Kidney (tissue), 14 donors: Measurements from ENCODE around the gene SMG5. TPM values are rescaled to one million over a fixed set of nuclear protein-coding genes. Genes with fewer than 3 reads are reported as not detected.

Experiments
- DNase-seq, 5 donors: peaks; one replicate each; pipeline ENCODE4 v3.0.0-alpha.2; 2013 to 2020
- FAIRE-seq: peaks from 2 replicates; lab custom pipeline; 2012; peaks lifted over from hg19 to GRCh38; lab: Jason Lieb, UNC
- H3K27ac ChIP-seq, 2 donors: one replicate each; pipeline ENCODE4 v1.7.0; 2013; ENCODE audit warnings: low read depth in 2 of 2, low read length in 2 of 2, inconsistent platforms in 1 of 2
- H3K27me3 ChIP-seq: one replicate; pipeline ENCODE4 v1.7.1; 2013; ENCODE audit warnings: low read length, inconsistent platforms; ENCODE audit not compliant: control insufficient read depth, insufficient read depth
- H3K36me3 ChIP-seq, 3 donors: one replicate each; pipeline versions ENCODE4 v1.7.0 to v1.7.1; 2013; ENCODE audit warnings: low read length in 3 of 3, control low read depth in 1 of 3, inconsistent platforms in 1 of 3; ENCODE audit not compliant: insufficient read depth in 3 of 3, control insufficient read depth in 2 of 3
- H3K4me1 ChIP-seq, 3 donors: one replicate each; pipeline versions ENCODE4 v1.7.0 to v1.7.1; 2013; ENCODE audit warnings: low read length in 3 of 3, inconsistent platforms in 1 of 3, low read depth in 1 of 3; ENCODE audit not compliant: control insufficient read depth in 2 of 3, insufficient read depth in 2 of 3
- H3K4me3 ChIP-seq, 3 donors: one replicate each; pipeline versions ENCODE4 v1.7.0 to v1.8.1; 2013; ENCODE audit warnings: low read length in 3 of 3, control low read depth in 1 of 3, inconsistent platforms in 1 of 3
- H3K9ac ChIP-seq, 3 donors: one replicate each; pipeline versions ENCODE4 v1.7.0 to v1.7.1; 2013; ENCODE audit warnings: low read length in 3 of 3, control low read depth in 1 of 3, inconsistent platforms in 1 of 3
- H3K9me3 ChIP-seq, 3 donors: one replicate each; pipeline versions ENCODE4 v1.7.0 to v1.7.1; 2013; ENCODE audit warnings: low read length in 3 of 3, control low read depth in 1 of 3, inconsistent platforms in 1 of 3; ENCODE audit not compliant: control insufficient read depth in 2 of 3, insufficient read depth in 1 of 3
- intact Hi-C: fragments of 100-400 bp; cut with DNase I; formaldehyde crosslinking; loops from one replicate; pipeline ENCODE4 v1.11.1; 2022
- polyA plus RNA-seq: library from polyadenylated mRNA; stranded (reverse); fragments of 350-450 nt; fragmentation: Illumina TruSeq; extraction: RNeasy Lipid Tissue Mini Kit (QIAGEN cat#74804); gene quantifications from one replicate; pipeline ENCODE4 v1.2.3, GENCODE V29; 2014; ENCODE audit warnings: low read depth, low replicate concordance; ENCODE audit not compliant: insufficient read depth
- total RNA-seq: library from RNA; stranded (reverse); fragmentation: NEBNext Ultra II Directional; extraction: Animal tissue kit (Norgen Biotek cat#: 25700); gene quantifications from one replicate; pipeline ENCODE4 v1.2.1, GENCODE V29; 2021
- TF ChIP-seq, protein P1 (sequence below): IDR thresholded peaks from 3 replicates; pipeline ENCODE4 v1.5.1; 2012; ENCODE audit warnings: mild to moderate bottlenecking, moderate library complexity, borderline replicate concordance; ENCODE audit not compliant: insufficient read depth; ENCODE audit errors: extremely low read depth
- donor health status: control.
- donor health status: control.
- donor health status: control.
- donor health status: control.
- donor health status: control.
- donor health status: DM: yes; HTN: yes; CAD: no.
- donor health status: Normal renal cell carcinoma (clear cell type).

Gene SMG5
- total and polyA plus RNA-seq, 2 donors from 2014 or later, result 46.1 to 69.5 TPM

DNA sequence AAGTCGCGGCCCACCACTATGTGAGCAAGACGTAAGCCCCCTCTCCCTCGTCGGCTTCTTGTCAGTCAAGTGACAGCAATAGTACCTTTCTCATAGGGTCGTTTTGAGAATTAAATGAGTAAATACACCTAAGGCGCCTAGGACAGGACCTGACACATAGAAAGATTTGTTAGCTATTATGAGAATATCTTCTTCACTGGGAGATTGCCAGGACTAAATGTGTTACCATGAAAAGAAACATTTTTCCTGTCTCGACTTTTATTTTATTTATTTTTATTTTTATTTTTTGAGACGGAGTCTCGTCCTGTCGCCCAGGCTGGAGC lies 69.0 kb downstream of the SMG5 start:
- peak overlapping the region; percentile 78 to 97 (median 86) for H3K9ac ChIP-seq
- H3K4me1 ChIP-seq, result peaks cover 2 to 11% (median 10%) of the 10 kb centered on the region in 3 donors
- peaks cover 3 to 24% (median 16%) of the 10 kb centered on the region in 3 donors for H3K36me3 ChIP-seq
- TF ChIP-seq, protein P1, sequence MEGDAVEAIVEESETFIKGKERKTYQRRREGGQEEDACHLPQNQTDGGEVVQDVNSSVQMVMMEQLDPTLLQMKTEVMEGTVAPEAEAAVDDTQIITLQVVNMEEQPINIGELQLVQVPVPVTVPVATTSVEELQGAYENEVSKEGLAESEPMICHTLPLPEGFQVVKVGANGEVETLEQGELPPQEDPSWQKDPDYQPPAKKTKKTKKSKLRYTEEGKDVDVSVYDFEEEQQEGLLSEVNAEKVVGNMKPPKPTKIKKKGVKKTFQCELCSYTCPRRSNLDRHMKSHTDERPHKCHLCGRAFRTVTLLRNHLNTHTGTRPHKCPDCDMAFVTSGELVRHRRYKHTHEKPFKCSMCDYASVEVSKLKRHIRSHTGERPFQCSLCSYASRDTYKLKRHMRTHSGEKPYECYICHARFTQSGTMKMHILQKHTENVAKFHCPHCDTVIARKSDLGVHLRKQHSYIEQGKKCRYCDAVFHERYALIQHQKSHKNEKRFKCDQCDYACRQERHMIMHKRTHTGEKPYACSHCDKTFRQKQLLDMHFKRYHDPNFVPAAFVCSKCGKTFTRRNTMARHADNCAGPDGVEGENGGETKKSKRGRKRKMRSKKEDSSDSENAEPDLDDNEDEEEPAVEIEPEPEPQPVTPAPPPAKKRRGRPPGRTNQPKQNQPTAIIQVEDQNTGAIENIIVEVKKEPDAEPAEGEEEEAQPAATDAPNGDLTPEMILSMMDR, result no peak
- no peak for DNase-seq
- no peaks in the 10 kb centered on the region for H3K9me3 ChIP-seq
- intact Hi-C loops, result no loop called here
- no peaks in the 10 kb centered on the region for H3K27me3 ChIP-seq
- H3K4me3 ChIP-seq, result peak overlapping the region; percentile 84 to 98 (median 96)
- peak overlapping the region; percentile 98 for H3K27ac ChIP-seq
- no peak for FAIRE-seq

DNA sequence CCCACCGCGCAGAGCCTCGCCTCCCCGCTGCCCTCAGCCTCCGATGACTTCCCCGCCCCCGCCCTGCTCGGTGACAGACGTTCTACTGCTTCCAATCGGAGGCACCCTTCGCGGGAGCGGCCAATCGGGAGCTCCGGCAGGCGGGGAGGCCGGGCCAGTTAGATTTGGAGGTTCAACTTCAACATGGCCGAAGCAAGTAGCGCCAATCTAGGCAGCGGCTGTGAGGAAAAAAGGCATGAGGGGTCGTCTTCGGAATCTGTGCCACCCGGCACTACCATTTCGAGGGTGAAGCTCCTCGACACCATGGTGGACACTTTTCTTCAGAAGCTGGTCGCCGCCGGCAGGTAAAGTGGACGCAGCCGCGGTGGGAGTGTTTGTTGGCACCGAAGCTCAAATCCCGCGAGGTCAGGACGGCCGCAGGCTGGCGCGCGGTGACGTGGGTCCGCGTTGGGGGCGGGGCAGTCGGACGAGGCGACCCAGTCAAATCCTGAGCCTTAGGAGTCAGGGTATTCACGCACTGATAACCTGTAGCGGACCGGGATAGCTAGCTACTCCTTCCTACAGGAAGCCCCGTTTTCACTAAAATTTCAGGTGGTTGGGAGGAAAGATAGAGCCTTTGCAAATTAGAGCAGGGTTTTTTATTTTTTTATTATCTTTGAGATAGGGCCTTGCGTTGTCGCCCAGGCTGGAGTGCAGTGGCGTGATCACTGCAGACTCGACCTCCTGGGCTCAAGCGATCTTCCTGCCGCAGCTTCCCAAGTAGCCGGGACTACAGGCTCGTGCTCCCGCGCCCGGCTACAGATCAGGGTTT lies 69.6 kb downstream of the SMG5 start, which contains the start of gene PMF1:
TSS of gene PMF1 (plus strand) at position 175 of the 811 bp plus-strand sequence. CDS start at position 184, 9 bp downstream.
- peaks cover 3 to 24% (median 19%) of the 10 kb centered on the region in 3 donors for H3K36me3 ChIP-seq
- TF ChIP-seq, protein P1, result no peak
- H3K4me3 ChIP-seq, result peak within 1 kb of the TSS; percentile 84 to 98 (median 96)
- peaks cover 2 to 11% (median 10%) of the 10 kb centered on the region in 3 donors for H3K4me1 ChIP-seq
- peak; percentile 98 to 99 (median 99) for DNase-seq
- H3K27me3 ChIP-seq, result no peaks in the 10 kb centered on the region
- H3K27ac ChIP-seq, result peak within 1 kb of the TSS; percentile 98
- FAIRE-seq, result no peak
- peak within 1 kb of the TSS; percentile 86 to 99 (median 97) for H3K9ac ChIP-seq
- intact Hi-C loops, result no loop called here
- no peaks in the 10 kb centered on the region for H3K9me3 ChIP-seq

DNA sequence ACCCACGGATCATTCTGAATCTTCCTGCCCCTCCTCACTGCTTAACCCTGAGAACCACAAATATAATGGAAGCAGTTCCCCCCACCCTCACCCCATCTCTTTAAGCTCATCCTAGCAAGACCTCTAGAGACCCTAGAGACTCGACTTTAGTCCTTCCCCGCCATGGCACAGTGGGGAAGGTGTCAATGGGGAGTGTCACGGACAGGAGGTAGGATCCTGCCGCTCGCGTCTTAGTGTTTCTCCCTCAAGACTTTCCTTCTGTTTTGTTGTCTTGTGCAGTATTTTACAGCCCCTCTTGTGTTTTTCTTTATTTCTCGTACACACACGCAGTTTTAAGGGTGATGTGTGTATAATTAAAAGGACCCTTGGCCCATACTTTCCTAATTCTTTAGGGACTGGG lies 70.5 kb downstream of the SMG5 start:
- FAIRE-seq, result no peak
- H3K4me3 ChIP-seq, result peak overlapping the region; percentile 70 to 84 (median 78)
- peaks cover 3 to 29% (median 24%) of the 10 kb centered on the region in 3 donors for H3K36me3 ChIP-seq
- H3K4me1 ChIP-seq, result peaks cover 2 to 11% (median 5%) of the 10 kb centered on the region in 3 donors
- peak overlapping the region; percentile 69 to 98 for H3K27ac ChIP-seq
- TF ChIP-seq, protein P1, result no peak
- intact Hi-C loops, result no loop called here
- no peaks in the 10 kb centered on the region for H3K9me3 ChIP-seq
- H3K9ac ChIP-seq, result peak overlapping the region; percentile 54 to 86 (median 76)
- DNase-seq, result no peak
- H3K27me3 ChIP-seq, result no peaks in the 10 kb centered on the region
